MV-4-11 (cell line): Measurements from ENCODE around the gene NAA60.
A peak's percentile ranks its signal among the peaks of the same experiment; 100 is the strongest.

Source experiments
- DNase-seq: peaks from one replicate; lab custom pipeline; 2025; lab: John Stamatoyannopoulos, UW

Gene NAA60

DNA sequence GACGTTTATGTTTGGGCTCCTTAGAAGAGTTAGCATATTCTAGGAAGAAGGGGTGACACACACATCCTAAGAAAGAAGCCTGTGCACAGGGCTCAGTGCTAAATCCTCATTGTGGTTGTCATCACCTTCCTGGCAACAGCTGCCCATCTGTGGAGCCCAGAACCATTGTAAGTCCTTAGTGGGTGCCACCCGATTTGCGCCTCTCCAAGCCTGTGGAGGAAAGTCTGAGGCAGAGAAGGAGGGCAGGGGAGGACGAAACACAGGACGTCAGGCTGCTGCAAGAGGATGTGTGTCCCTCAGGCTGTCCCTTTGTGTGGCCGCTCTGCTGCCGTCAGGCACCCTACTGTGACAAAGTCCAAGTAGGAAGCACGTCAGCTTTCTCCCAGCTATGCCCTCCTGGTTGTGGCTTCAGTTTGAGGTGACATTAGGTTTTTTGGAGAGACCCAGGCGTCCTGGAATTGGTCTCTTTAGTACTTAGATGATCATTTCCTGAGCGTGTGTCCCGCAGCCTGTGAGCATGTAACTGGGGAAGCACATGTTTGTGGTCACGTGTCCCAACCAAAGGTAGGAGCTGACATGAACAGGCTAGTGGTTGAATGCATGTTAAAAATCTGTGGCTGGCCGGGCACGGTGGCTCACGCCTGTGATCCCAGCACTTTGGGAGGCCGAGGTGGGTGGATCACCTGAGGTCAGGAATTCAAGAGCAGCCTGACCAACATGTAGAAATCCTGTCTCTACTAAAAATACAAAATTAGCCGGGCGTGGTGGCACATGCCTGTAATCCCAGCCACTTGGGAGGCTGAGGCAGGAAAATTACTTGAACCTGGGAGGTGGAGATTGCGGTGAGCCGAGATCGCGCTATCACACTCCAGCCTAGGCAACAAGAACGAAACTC is 68.1 kb downstream of the NAA60 start:
- DNase-seq: no peak

GRCh38 chr16:3513892-3514583 is 70.6 kb downstream of the NAA60 start:
- DNase-seq: no peak

DNA sequence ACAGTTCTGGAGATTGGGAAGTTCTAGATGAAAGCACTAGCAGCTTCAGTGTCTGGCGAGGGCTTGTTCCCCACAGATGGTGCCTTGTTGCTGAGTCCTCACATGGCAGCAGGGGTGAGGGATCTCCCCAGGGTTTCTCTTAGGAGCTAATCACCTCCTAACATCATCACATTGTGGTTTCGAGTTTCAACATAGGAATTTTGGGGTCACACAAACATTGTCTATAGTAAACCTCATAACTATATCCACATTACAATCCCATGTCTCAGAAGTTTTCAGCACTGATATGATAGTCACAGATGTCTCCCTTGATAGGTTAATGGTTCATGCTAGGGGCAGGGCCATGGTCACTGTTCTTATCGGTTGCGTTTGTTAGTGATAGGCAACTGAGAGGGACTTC is 71.1 kb downstream of the NAA60 start:
- no peak for DNase-seq

- DNase-seq: no peak
Measured at GRCh38 chr16:3515897-3516296, 72.4 kb downstream of the NAA60 start.

- no peak for DNase-seq
Measured at GRCh38 chr16:3518292-3518985, 75.0 kb downstream of the NAA60 start.

DNA sequence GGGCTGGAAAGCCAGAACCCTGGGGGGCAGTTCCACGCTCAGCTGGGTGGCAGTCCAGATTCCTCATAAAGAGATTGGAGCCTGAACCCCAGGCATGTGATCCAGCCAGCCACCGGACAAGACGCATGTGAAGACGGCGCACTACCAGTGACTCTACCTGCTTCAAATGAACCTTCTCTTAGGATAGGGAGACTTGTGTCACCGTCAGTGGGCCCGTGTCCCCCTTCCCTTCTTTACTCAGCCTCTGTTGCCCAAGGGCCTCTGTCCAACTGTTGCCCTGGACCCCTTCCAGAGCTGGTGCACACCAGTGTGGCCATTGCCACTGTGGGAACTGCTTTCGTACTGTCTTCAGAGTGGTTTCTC is 75.5 kb downstream of the NAA60 start:
- DNase-seq: no peak

DNA sequence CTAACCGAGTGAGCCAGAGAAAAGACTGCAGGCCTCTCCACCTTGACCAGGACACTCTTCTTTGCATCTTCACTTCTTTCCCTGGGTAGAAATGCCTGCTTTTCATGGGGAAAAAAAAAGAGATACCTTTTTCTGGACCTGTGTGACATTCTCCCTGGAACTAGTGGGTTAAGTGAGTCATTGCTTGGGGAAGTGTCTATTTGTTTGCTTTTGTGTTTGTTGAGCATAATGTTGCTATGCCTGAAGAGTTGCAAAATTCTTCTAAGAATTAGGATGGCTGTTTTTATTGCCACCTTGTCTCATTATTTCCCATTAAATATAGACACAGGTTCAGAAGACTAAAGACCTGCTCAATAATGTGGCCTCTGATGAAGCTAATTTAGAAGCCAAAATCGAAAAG is 76.1 kb downstream of the NAA60 start:
- DNase-seq: no peak

DNA sequence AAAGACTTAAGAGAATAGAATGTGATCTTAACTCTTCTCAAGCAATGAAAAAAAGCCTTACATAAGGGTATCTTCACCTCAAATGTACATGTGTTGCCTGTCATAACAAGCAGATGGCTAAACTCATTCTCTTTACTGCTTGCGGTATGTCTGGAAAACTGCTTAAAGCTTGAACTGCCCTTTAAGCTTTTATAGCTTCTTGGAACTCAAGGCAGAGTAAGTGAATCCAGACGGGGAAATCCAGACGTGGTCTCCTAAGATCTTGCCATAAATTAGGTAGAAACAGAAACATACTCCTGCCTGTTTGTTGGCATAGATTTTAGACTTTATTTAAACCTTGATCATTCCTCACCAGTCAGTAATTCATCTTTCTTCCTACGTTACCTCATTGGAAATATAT is 76.9 kb downstream of the NAA60 start:
- DNase-seq: no peak

DNA sequence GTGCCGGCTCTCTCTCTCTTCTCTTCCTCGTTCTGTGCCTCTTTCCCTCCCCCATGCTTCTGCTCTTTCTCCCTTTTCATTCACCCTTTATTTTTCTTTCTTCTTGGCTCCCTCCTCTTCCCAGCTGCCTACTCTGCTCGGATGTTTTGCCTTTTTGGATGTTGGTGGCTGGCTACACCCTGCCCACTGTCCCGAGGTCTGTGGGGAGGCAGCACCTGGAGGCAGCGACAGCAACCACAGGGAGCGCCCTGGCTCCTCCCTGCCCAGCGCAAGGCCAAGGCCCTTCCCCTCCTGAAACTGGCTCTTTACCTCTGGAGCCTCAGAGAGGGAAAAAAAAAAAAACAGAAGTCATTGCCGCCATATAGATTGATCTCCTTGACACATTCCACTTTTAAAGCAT is 77.4 kb downstream of the NAA60 start:
- no peak for DNase-seq

- DNase-seq: no peak
Measured at GRCh38 chr16:3523281-3523680, 79.8 kb downstream of the NAA60 start.

GRCh38 chr16:3525951-3526350 is 82.5 kb downstream of the NAA60 start:
- peak; percentile 56 for DNase-seq

GRCh38 chr16:3527216-3527829 is 83.8 kb downstream of the NAA60 start:
- DNase-seq: peak; percentile 56

DNA sequence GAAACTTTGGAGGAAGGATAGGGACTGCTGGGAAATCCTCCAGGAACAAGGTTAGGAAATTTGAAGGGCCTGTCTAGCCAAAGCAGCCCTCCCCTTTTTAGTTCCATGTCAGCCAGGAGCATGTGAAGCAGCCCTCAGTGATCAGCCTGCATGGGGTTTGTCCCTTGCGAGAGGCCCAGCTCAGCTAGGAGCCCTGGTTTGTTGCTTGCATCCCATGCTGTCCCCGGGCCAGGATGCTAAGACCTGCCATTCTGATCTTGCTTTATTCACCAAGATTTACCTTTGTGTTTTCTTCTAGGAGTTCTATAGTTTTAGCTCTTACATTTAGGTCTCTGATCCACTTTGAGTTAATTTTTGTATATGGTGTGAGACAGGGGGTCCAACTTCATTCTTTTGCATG is 84.9 kb downstream of the NAA60 start:
- DNase-seq: no peak

- no peak for DNase-seq
Measured at GRCh38 chr16:3529175-3529574, 85.7 kb downstream of the NAA60 start.

DNA sequence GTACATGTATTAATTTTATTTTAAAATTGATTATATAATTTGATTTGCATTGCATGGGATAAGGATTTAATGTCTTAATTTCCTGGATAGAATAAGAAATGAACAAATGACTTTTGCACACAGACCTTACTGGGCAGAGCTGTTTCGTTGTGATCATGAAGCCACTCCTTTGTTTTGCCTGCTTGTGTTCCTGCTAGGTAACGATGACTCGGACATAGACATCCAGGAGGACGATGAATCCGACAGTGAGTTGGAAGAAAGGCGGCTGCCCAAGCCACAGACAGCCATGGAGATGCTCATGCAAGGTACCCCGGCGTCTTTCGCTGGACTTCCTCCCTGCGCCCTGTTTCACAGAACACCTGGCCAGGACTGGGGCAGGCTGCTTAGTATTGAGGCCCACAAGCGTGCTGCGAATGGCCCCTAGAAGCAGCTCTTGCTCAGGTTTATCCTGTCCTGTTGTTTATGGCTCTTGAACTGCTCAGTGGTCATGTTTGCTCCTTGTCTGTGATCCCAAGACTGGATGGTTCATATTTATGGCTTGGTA is 87.0 kb downstream of the NAA60 start:
- DNase-seq: no peak

- no peak for DNase-seq
Measured at GRCh38 chr16:3532741-3533140, 89.3 kb downstream of the NAA60 start.

DNA sequence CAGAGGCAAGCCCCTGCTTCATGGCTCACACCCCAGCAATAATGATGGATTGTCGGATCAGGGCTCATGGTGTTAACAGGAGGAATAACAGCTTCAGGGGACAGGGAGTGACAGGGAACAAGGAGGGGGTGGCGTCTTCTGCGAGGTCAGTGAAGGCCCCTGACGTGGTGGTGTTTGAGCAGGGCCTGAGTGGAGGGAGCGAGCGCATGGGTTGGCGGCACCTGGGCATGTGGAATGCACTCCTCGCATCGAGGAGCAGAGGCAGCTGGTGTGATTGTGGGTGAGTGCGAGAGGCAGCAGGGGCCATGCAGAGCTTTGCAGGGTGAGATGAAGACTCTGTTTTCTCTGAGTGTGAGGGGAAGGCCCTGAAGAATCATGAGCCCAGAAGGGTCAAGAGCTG is 90.6 kb downstream of the NAA60 start:
- no peak for DNase-seq

- DNase-seq: no peak
Measured at GRCh38 chr16:3536271-3536731, 92.8 kb downstream of the NAA60 start.
